Hepatocyte (in vitro differentiated cells): ENCODE measurements around the gene CATSPER1. TPM values are rescaled to one million over a fixed set of nuclear protein-coding genes. Genes with fewer than 3 reads are reported as not detected.
A peak's percentile ranks its signal among the peaks of the same experiment; 100 is the strongest.

ENCODE experiments used
- DNase-seq: peaks from one replicate; pipeline ENCODE4 v3.0.0-alpha.2; 2016; ENCODE audit warnings: low spot score
- H2AFZ ChIP-seq: fragments of 200-600 bp; sonication (generic); 2 replicates; pipeline ENCODE4 v1.6.0; 2016; ENCODE audit warnings: antibody characterized with exemption, mild to moderate bottlenecking
- H3K27ac ChIP-seq: fragments of 200-600 bp; sonication (generic); 2 replicates; pipeline ENCODE4 v1.5.1; 2016; ENCODE audit warnings: mild to moderate bottlenecking
- H3K27me3 ChIP-seq: fragments of 200-600 bp; sonication (generic); 2 replicates; pipeline ENCODE4 v1.6.1; 2016
- H3K36me3 ChIP-seq: fragments of 200-600 bp; sonication (generic); replicated peaks from 2 replicates; pipeline ENCODE4 v1.5.1; 2016; ENCODE audit warnings: low read depth; ENCODE audit not compliant: insufficient read depth
- H3K4me1 ChIP-seq: fragments of 200-600 bp; sonication (generic); 2 replicates; pipeline ENCODE4 v1.5.1; 2016; ENCODE audit warnings: mild to moderate bottlenecking, moderate library complexity; ENCODE audit not compliant: insufficient read depth
- H3K4me2 ChIP-seq: fragments of 200-600 bp; sonication (generic); 2 replicates; pipeline ENCODE4 v1.6.0; 2016
- H3K4me3 ChIP-seq: fragments of 200-600 bp; sonication (generic); 2 replicates; pipeline ENCODE4 v1.5.1; 2016; ENCODE audit warnings: mild to moderate bottlenecking
- H3K79me2 ChIP-seq: fragments of 200-600 bp; sonication (generic); 2 replicates; pipeline ENCODE4 v1.6.0; 2017; ENCODE audit warnings: mild to moderate bottlenecking
- H3K9me2 ChIP-seq: fragments of 200-600 bp; sonication (generic); replicated peaks from 2 replicates; pipeline ENCODE4 v1.6.0; 2017; ENCODE audit warnings: mild to moderate bottlenecking; ENCODE audit not compliant: insufficient read depth
- H3K9me3 ChIP-seq: fragments of 200-600 bp; sonication (generic); 2 replicates; pipeline ENCODE4 v1.5.1; 2016; ENCODE audit warnings: low read depth, mild to moderate bottlenecking
- H4K20me1 ChIP-seq: fragments of 200-600 bp; sonication (generic); 2 replicates; pipeline ENCODE4 v1.6.0; 2016; ENCODE audit warnings: mild to moderate bottlenecking; ENCODE audit not compliant: insufficient read depth, poor library complexity, severe bottlenecking
- CTCF ChIP-seq: fragments of 200-600 bp; sonication (generic); IDR thresholded peaks from 2 replicates; pipeline ENCODE4 v1.5.1; 2016; ENCODE audit warnings: antibody characterized with exemption, mild to moderate bottlenecking; ENCODE audit not compliant: poor library complexity
- EZH2 ChIP-seq: fragments of 200-600 bp; sonication (generic); IDR thresholded peaks from 2 replicates; pipeline ENCODE4 v1.6.1; 2016; ENCODE audit warnings: antibody characterized with exemption, mild to moderate bottlenecking, borderline replicate concordance
- EZH2phosphoT487 ChIP-seq: fragments of 200-600 bp; sonication (generic); IDR thresholded peaks from one replicate; pipeline ENCODE4 v1.6.1; 2018; ENCODE audit warnings: antibody characterized with exemption, mild to moderate bottlenecking, low read depth, moderate library complexity; ENCODE audit not compliant: unreplicated experiment, severe bottlenecking
- WGBS: methylation state at CpG from one replicate; pipeline ENCODE4 v1.1.6; 2016; ENCODE audit warnings: low lambda C conversion rate; ENCODE audit errors: missing lambda C conversion rate; 5-methylcytosine and 5-hydroxymethylcytosine counted together
- polyA plus RNA-seq: library from polyadenylated mRNA; unstranded; fragments of >200 nt; fragmentation: Nextera tagmentation; extraction: Ambion mirVana; gene quantifications from 2 replicates; pipeline ENCODE4 v1.2.1, GENCODE V29; 2016
- total RNA-seq: library from RNA; depleted of rRNA; stranded (reverse); fragments of >200 nt; gene quantifications from 2 replicates; pipeline ENCODE4 v1.2.3, GENCODE V29; 2014

CATSPER1 gene
- total and polyA plus RNA-seq, 2 experiments from 2014 or later: not detected

- no peak for TF ChIP-seq EZH2phosphoT487
- no peak for TF ChIP-seq EZH2
- no peak for TF ChIP-seq CTCF
- H2AFZ ChIP-seq: no peak overlapping the region
Measured at GRCh38 chr11:66067640-66068039, 41.4 kb upstream of the CATSPER1 start.

GRCh38 chr11:66066751-66067150 is 40.5 kb upstream of the CATSPER1 start:
- peak overlapping the region; percentile 2 for H3K27ac ChIP-seq
- no peaks in the 10 kb centered on the region for H3K9me3 ChIP-seq
- peaks cover 11% of the 10 kb centered on the region for H3K4me1 ChIP-seq
- H3K27me3 ChIP-seq: no peaks in the 10 kb centered on the region
- H3K79me2 ChIP-seq: peaks cover 38% of the 10 kb centered on the region
- no peak for DNase-seq
- H4K20me1 ChIP-seq: no peaks in the 10 kb centered on the region
- TF ChIP-seq CTCF (no peak), EZH2 (no peak), EZH2phosphoT487 (no peak)
- H2AFZ ChIP-seq: no peak overlapping the region
- no peak overlapping the region for H3K4me2 ChIP-seq
- H3K9me2 ChIP-seq: no peaks in the 10 kb centered on the region
- no peak overlapping the region for H3K4me3 ChIP-seq
- H3K36me3 ChIP-seq: peaks cover 10% of the 10 kb centered on the region
- WGBS: 93% methylated on average over 3 of the region's 3 CpGs

More at GRCh38 chr11:66067640-66068039, 41.4 kb upstream of the CATSPER1 start:
- 99% methylated on average over 4 of the region's 4 CpGs for WGBS
- peak overlapping the region; percentile 97 for H3K27ac ChIP-seq
- no peak overlapping the region for H3K4me2 ChIP-seq
- peaks cover 11% of the 10 kb centered on the region for H3K4me1 ChIP-seq
- peaks cover 10% of the 10 kb centered on the region for H3K36me3 ChIP-seq
- no peaks in the 10 kb centered on the region for H3K27me3 ChIP-seq
- H3K9me3 ChIP-seq: no peaks in the 10 kb centered on the region
- H3K79me2 ChIP-seq: peaks cover 45% of the 10 kb centered on the region
- no peaks in the 10 kb centered on the region for H4K20me1 ChIP-seq
- no peak for DNase-seq
- no peaks in the 10 kb centered on the region for H3K9me2 ChIP-seq
- H3K4me3 ChIP-seq: no peak overlapping the region

GRCh38 chr11:66064571-66064970 is 38.3 kb upstream of the CATSPER1 start:
- H3K4me2 ChIP-seq: no peak overlapping the region
- H4K20me1 ChIP-seq: no peaks in the 10 kb centered on the region
- H3K9me3 ChIP-seq: no peaks in the 10 kb centered on the region
- TF ChIP-seq EZH2phosphoT487 (no peak), EZH2 (no peak), CTCF (no peak)
- no peak for DNase-seq
- H3K4me3 ChIP-seq: no peak overlapping the region
- H2AFZ ChIP-seq: no peak overlapping the region
- H3K27me3 ChIP-seq: no peaks in the 10 kb centered on the region
- H3K36me3 ChIP-seq: peaks cover 10% of the 10 kb centered on the region
- peaks cover 27% of the 10 kb centered on the region for H3K79me2 ChIP-seq
- WGBS: 95% methylated on average over 1 of the region's 1 CpG
- H3K27ac ChIP-seq: no peak overlapping the region
- no peaks in the 10 kb centered on the region for H3K9me2 ChIP-seq
- H3K4me1 ChIP-seq: peaks cover 10% of the 10 kb centered on the region

GRCh38 chr11:66063900-66064299 is 37.6 kb upstream of the CATSPER1 start:
- no peaks in the 10 kb centered on the region for H3K27me3 ChIP-seq
- H3K4me1 ChIP-seq: peaks cover 3% of the 10 kb centered on the region
- TF ChIP-seq CTCF (no peak), EZH2phosphoT487 (no peak), EZH2 (no peak)
- no peak overlapping the region for H3K27ac ChIP-seq
- no peak overlapping the region for H3K4me3 ChIP-seq
- peaks cover 10% of the 10 kb centered on the region for H3K36me3 ChIP-seq
- peaks cover 27% of the 10 kb centered on the region for H3K79me2 ChIP-seq
- no peak overlapping the region for H3K4me2 ChIP-seq
- H4K20me1 ChIP-seq: no peaks in the 10 kb centered on the region
- H3K9me3 ChIP-seq: no peaks in the 10 kb centered on the region
- DNase-seq: no peak
- 98% methylated on average over 2 of the region's 2 CpGs for WGBS
- H3K9me2 ChIP-seq: no peaks in the 10 kb centered on the region
- H2AFZ ChIP-seq: no peak overlapping the region
